Stomach smooth muscle (tissue), 2 donors: ENCODE data around the gene MMP14.
A peak's percentile ranks its signal among the peaks of the same experiment; 100 is the strongest.

Experiments
- H3K27ac ChIP-seq: one replicate; pipeline ENCODE4 v1.7.0; 2013; ENCODE audit warnings: mild to moderate bottlenecking, low read length, inconsistent platforms
- H3K27me3 ChIP-seq, 2 donors: one replicate each; pipeline ENCODE4 v1.7.0; 2013; ENCODE audit warnings: low read length in 2 of 2; ENCODE audit not compliant: insufficient read depth in 2 of 2, control insufficient read depth in 1 of 2
- H3K36me3 ChIP-seq, 2 donors: one replicate each; pipeline ENCODE4 v1.7.0; 2013; ENCODE audit warnings: low read length in 2 of 2; ENCODE audit not compliant: control insufficient read depth in 2 of 2, insufficient read depth in 2 of 2
- H3K4me1 ChIP-seq: one replicate; pipeline ENCODE4 v1.7.0; 2013; ENCODE audit warnings: low read length; ENCODE audit not compliant: control insufficient read depth, insufficient read depth
- H3K4me3 ChIP-seq, 2 donors: one replicate each; pipeline ENCODE4 v1.7.0; 2013; ENCODE audit warnings: low read length in 2 of 2
- H3K9ac ChIP-seq, 2 donors: one replicate each; pipeline ENCODE4 v1.7.0; 2013; ENCODE audit warnings: low read length in 2 of 2, mild to moderate bottlenecking in 1 of 2
- H3K9me3 ChIP-seq, 2 donors: one replicate each; pipeline ENCODE4 v1.7.0; 2013; ENCODE audit warnings: low read length in 2 of 2; ENCODE audit not compliant: control insufficient read depth in 2 of 2
- donor health status: healthy.
- donor health status: Pancreatic carcinoma.

MMP14 gene

DNA sequence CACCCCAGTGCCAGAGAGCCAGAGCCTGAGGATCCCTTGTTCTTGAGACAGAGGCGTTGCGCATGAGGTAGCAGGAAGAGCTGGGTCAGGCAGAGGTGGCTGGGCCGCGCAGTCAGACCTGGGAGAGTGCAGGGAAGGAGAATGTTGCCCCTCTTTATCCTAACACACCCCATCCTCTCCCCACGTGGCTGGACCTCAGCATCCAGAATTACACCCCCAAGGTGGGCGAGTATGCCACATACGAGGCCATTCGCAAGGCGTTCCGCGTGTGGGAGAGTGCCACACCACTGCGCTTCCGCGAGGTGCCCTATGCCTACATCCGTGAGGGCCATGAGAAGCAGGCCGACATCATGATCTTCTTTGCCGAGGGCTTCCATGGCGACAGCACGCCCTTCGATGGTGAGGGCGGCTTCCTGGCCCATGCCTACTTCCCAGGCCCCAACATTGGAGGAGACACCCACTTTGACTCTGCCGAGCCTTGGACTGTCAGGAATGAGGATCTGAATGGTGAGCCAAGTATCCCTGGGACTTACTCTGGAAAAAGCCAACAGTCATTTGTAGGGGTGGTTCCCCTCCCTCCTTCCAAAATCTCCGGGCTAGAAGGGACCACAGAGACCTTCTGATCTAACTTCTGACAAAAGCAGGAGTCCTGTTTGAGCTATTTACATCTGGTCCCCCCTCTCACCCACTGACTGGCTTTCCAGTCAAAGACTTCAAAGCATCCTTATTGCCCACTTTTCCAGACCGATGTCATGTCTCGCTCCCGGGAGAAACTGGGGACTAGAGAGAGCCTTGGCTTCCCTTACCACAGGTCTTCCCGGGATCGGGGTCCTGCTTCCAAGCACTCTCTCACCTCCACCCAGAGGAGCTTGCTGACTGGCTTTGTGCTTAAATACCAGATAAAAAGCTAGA, 6.1 kb downstream of the MMP14 start:
- Histone ChIP-seq H3K4me3 (no peak overlapping the region), H3K9me3 (no peaks in the 10 kb centered on the region), H3K4me1 (peaks cover 68% of the 10 kb centered on the region), H3K27me3 (no peaks in the 10 kb centered on the region), H3K9ac (peak overlapping the region in 1 of 2 donors; percentile 9), H3K36me3 (peaks cover 47 to 48% of the 10 kb centered on the region in 2 donors), H3K27ac (peak overlapping the region; percentile 6)

DNA sequence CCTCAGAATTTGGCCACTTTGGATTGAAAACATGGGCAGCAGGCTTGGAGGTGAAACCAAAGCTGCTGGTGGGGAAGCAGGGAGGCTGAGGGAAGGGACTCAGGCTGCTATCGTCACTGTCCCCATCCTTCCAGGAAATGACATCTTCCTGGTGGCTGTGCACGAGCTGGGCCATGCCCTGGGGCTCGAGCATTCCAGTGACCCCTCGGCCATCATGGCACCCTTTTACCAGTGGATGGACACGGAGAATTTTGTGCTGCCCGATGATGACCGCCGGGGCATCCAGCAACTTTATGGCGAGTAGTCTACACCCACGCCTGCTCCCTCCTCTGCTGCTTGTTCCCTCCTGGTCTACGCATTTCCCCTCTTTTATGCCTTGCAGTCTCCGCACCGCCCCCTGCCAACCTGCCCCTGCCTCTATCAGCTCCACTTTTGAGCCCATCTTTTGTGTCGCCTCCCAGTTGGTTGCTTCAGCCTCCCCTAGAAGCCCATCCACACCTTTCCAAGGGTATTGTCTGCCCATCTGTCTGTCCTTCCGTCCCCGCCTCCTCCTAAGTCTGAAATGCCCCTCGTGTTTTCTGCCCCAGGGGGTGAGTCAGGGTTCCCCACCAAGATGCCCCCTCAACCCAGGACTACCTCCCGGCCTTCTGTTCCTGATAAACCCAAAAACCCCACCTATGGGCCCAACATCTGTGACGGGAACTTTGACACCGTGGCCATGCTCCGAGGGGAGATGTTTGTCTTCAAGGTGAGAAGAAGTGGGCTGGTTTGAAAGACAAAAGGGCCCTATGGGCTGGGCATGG, 6.9 kb downstream of the MMP14 start:
- H3K4me3 ChIP-seq, result no peak overlapping the region
- no peaks in the 10 kb centered on the region for H3K9me3 ChIP-seq
- H3K4me1 ChIP-seq, result peaks cover 68% of the 10 kb centered on the region
- no peak overlapping the region for H3K9ac ChIP-seq
- peaks cover 47 to 48% of the 10 kb centered on the region in 2 donors for H3K36me3 ChIP-seq
- no peaks in the 10 kb centered on the region for H3K27me3 ChIP-seq
- H3K27ac ChIP-seq, result no peak overlapping the region

DNA sequence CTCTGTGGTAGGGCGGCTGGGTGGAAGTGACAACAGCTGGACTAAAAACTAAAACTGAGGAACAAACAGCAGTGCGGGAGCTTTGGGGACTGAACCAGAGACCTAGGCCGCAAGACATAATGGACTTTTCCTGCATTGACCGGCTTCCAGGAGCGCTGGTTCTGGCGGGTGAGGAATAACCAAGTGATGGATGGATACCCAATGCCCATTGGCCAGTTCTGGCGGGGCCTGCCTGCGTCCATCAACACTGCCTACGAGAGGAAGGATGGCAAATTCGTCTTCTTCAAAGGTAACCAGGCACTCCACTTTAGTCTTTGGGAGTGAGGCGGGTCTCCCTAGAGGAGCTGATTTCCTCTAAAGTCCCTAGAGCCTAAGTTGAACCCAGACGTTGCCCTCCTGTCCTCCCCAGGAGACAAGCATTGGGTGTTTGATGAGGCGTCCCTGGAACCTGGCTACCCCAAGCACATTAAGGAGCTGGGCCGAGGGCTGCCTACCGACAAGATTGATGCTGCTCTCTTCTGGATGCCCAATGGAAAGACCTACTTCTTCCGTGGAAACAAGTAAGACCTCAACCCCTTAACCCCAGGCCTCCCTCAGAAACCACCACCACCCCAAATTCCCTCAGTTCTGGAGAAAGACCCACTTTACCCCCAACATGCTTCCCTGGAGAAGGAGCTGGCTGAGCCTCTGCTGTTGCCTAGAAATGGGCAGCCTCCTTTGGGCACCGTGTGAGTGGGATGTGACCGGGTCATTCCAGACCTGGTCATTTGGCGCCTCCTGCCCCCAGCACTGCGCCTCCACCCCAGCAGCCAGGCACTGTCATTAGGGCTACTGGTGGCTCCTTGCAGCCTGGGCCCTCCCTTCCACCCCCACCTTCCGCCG, 8.1 kb downstream of the MMP14 start:
- peak overlapping the region; percentile 6 for H3K27ac ChIP-seq
- no peak overlapping the region for H3K9ac ChIP-seq
- no peaks in the 10 kb centered on the region for H3K27me3 ChIP-seq
- peaks cover 68% of the 10 kb centered on the region for H3K4me1 ChIP-seq
- H3K36me3 ChIP-seq, result peaks cover 47 to 48% of the 10 kb centered on the region in 2 donors
- H3K9me3 ChIP-seq, result no peaks in the 10 kb centered on the region
- no peak overlapping the region for H3K4me3 ChIP-seq

DNA sequence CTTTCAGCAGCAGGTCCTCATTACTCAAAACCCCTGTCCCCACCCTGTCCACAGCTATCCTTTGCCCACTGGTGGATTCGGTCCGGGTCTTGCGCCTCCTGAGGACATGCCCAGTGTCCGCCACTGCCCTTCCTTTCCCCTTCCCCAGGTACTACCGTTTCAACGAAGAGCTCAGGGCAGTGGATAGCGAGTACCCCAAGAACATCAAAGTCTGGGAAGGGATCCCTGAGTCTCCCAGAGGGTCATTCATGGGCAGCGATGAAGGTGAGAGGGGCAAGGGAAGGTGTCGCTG, 8.7 kb downstream of the MMP14 start:
- Histone ChIP-seq H3K27me3 (no peaks in the 10 kb centered on the region), H3K27ac (no peak overlapping the region), H3K4me1 (peaks cover 69% of the 10 kb centered on the region), H3K9ac (no peak overlapping the region), H3K4me3 (no peak overlapping the region), H3K9me3 (no peaks in the 10 kb centered on the region), H3K36me3 (peaks cover 45 to 48% of the 10 kb centered on the region in 2 donors)

DNA sequence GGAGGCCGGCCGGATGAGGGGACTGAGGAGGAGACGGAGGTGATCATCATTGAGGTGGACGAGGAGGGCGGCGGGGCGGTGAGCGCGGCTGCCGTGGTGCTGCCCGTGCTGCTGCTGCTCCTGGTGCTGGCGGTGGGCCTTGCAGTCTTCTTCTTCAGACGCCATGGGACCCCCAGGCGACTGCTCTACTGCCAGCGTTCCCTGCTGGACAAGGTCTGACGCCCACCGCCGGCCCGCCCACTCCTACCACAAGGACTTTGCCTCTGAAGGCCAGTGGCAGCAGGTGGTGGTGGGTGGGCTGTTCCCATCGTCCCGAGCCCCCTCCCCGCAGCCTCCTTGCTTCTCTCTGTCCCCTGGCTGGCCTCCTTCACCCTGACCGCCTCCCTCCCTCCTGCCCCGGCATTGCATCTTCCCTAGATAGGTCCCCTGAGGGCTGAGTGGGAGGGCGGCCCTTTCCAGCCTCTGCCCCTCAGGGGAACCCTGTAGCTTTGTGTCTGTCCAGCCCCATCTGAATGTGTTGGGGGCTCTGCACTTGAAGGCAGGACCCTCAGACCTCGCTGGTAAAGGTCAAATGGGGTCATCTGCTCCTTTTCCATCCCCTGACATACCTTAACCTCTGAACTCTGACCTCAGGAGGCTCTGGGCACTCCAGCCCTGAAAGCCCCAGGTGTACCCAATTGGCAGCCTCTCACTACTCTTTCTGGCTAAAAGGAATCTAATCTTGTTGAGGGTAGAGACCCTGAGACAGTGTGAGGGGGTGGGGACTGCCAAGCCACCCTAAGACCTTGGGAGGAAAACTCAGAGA, 9.6 kb downstream of the MMP14 start:
- Histone ChIP-seq H3K4me1 (peaks cover 72% of the 10 kb centered on the region), H3K27me3 (no peaks in the 10 kb centered on the region), H3K9ac (peak overlapping the region; percentile 5 to 49), H3K4me3 (no peak overlapping the region), H3K27ac (peak overlapping the region; percentile 78), H3K36me3 (peaks cover 45 to 48% of the 10 kb centered on the region in 2 donors), H3K9me3 (no peaks in the 10 kb centered on the region)

DNA sequence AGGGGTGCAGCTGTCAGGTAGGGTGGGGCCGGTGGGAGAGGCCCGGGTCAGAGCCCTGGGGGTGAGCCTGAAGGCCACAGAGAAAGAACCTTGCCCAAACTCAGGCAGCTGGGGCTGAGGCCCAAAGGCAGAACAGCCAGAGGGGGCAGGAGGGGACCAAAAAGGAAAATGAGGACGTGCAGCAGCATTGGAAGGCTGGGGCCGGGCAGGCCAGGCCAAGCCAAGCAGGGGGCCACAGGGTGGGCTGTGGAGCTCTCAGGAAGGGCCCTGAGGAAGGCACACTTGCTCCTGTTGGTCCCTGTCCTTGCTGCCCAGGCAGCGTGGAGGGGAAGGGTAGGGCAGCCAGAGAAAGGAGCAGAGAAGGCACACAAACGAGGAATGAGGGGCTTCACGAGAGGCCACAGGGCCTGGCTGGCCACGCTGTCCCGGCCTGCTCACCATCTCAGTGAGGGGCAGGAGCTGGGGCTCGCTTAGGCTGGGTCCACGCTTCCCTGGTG, 10.5 kb downstream of the MMP14 start:
- no peak overlapping the region for H3K4me3 ChIP-seq
- no peaks in the 10 kb centered on the region for H3K27me3 ChIP-seq
- H3K4me1 ChIP-seq, result peaks cover 74% of the 10 kb centered on the region
- H3K36me3 ChIP-seq, result peaks cover 41 to 42% of the 10 kb centered on the region in 2 donors
- H3K9me3 ChIP-seq, result no peaks in the 10 kb centered on the region
- H3K9ac ChIP-seq, result peak overlapping the region in 1 of 2 donors; percentile 49
- H3K27ac ChIP-seq, result peak overlapping the region; percentile 78

DNA sequence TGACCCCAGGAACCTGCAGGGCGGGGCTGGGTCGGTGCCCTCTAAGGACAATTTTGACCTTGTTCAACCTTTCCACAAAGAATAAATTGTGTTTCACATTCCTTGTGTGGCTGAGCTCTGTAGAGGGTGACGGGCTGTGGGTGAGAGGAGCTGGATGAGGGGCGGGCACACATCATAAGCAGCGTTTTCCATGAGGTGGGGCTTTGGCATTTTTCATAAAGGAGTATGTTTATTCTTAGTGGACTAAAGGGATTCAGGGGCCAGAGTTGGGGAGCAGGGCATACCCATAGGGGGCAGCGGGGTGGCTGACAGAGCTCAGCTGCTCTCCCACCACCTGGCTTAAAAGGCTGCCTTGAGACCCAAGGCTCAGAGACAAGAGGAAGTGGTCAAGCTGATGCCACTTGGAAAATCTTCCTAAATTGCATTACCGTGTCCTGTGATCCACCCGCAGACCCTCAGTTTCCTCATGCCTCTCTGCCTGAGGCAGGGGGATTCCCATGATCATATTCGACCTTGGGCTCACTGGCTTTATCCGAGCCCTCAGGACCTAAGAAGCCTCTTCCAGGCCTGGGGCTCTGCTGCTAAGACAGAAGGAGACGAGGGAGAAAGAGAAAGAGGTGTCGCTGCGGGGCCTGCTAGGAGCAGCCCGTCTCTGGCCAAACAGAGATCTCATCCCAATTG, 11.4 kb downstream of the MMP14 start:
- Histone ChIP-seq H3K9me3 (no peaks in the 10 kb centered on the region), H3K27ac (peak overlapping the region; percentile 88), H3K36me3 (peaks cover 32% of the 10 kb centered on the region in 2 donors), H3K4me1 (peaks cover 68% of the 10 kb centered on the region), H3K27me3 (no peaks in the 10 kb centered on the region), H3K4me3 (peak overlapping the region in 1 of 2 donors; percentile 58), H3K9ac (peak overlapping the region; percentile 39 to 69)

DNA sequence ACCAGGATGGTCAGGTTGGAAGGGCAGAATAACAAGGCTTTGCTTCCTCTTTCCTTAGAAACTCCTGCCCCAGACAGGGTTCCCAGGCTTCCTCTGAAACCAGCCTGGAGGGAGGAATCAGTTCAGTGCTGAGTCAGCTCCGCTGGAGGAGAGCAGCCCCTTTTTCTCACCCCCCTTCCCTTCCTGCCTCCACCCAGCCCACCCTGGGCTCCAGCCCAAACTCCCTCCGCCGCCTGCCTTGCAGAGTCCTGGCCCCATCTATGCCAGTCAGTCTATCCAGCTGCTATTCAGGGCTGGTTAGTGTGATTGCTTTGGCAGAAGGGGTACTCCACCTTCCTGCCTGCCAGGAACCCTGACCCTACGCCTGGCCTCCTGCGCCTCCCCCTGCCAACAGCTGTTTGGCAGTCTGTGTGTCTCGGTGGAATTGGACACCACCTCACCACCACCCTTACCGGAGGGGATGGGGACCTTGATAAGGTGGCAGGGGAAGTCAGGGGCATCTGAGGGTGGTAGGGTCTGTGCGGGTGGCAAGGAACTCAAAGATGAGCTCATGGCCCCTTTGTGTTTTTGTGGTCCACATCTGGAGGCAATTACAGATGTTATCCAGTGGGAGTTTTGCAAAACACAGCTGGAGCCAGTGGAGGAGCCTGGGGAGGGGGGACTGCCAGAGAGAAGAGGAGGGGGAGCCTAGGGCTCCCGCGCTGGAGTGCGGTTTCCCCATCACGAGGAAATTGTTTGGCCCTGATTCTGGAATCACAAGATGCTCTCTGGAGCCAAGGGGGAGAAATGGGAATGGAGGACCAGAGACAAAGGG, 12.2 kb downstream of the MMP14 start:
- Histone ChIP-seq H3K4me1 (peaks cover 71% of the 10 kb centered on the region), H3K4me3 (peak overlapping the region; percentile 31 to 58), H3K27me3 (no peaks in the 10 kb centered on the region), H3K27ac (peak overlapping the region; percentile 88), H3K9me3 (no peaks in the 10 kb centered on the region), H3K9ac (peak overlapping the region; percentile 39 to 69), H3K36me3 (peaks cover 24 to 25% of the 10 kb centered on the region in 2 donors)
